Measurements from ENCODE around the gene RCCD1. TPM values are rescaled to one million over a fixed set of nuclear protein-coding genes. Genes with fewer than 3 reads are reported as not detected.

RCCD1 gene
- polyA plus RNA-seq, 1 donor from 2014 or later: 4.5 TPM

DNA sequence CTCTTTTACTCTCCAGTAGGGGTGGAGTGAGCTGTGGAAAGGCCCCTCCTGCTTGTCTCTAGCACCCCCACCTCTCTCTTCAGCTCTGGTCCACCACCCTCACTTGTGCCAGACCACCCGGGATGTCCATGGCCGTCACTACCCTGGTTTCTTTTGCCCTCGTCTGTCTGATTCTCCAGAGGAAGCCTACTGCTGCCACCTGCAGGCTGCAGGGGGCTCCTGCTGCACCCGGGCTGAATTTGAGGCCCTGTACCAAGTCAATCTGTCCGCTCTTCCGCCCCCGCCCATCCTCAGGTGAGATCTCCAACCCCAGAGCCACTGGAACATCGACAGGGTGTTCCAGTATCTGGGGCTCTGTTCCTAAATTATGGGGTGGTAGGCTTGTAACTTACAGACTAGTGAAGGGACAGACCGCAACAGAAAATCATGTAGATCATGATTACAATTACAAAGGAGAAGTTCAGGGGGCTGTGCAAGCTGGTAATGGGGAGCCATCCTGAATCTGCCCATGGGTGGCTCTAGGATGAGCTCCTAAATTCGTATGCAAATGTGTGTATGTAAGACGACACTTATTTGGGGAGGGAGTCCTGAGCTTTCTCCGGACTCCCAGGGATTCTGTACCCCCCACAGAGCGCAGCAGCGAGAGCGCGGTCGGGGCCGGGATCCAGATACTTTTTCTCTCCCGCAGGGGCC lies 20.3 kb upstream of the RCCD1 start:
- Histone ChIP-seq H3F3A (ENCODE audit: insufficient read depth, low read length, poor library complexity, severe bottlenecking) (no peaks in the 10 kb centered on the region), H3K4me3 (ENCODE audit: low read length) (peak overlapping the region; percentile 94), H3K27ac (ENCODE audit: low read length) (peak overlapping the region; percentile 61), H2AFZ (ENCODE audit: low read depth, low read length) (peak overlapping the region; percentile 87), H3K9me3 (ENCODE audit: low read length) (no peaks in the 10 kb centered on the region), H3K9ac (ENCODE audit: low read length) (peak overlapping the region; percentile 85), H3K9me2 (ENCODE audit: insufficient read depth, low read length) (no peaks in the 10 kb centered on the region), H3K36me3 (ENCODE audit: insufficient read depth, low read length) (no peaks in the 10 kb centered on the region), H3K4me2 (ENCODE audit: low read length) (peak overlapping the region; percentile 99), H3K79me2 (replicated peaks; ENCODE audit: insufficient read depth, low read length) (peaks cover 16% of the 10 kb centered on the region), H3K27me3 (ENCODE audit: insufficient read depth, low read depth, low read length) (no peaks in the 10 kb centered on the region), H4K20me1 (ENCODE audit: insufficient read depth) (no peaks in the 10 kb centered on the region)
- TF ChIP-seq POLR2AphosphoS5 (IDR thresholded peaks at IDR 0.05) (no peak), SMC3 (conservative IDR thresholded peaks at IDR 0.05; ENCODE audit: poor library complexity) (peak; percentile 77), RAD21 (conservative IDR thresholded peaks at IDR 0.05) (peak; percentile 77), EP300 (conservative IDR thresholded peaks at IDR 0.05; ENCODE audit: poor library complexity, severe bottlenecking) (no peak), EZH2 (IDR thresholded peaks at IDR 0.05; ENCODE audit: borderline replicate concordance, insufficient read depth, low read length, poor library complexity, severe bottlenecking) (no peak), MXI1 (conservative IDR thresholded peaks at IDR 0.05; ENCODE audit: poor library complexity, severe bottlenecking) (no peak), TAF1 (IDR thresholded peaks at IDR 0.05; ENCODE audit: low read depth) (no peak)
- TF ChIP-seq, protein P1, sequence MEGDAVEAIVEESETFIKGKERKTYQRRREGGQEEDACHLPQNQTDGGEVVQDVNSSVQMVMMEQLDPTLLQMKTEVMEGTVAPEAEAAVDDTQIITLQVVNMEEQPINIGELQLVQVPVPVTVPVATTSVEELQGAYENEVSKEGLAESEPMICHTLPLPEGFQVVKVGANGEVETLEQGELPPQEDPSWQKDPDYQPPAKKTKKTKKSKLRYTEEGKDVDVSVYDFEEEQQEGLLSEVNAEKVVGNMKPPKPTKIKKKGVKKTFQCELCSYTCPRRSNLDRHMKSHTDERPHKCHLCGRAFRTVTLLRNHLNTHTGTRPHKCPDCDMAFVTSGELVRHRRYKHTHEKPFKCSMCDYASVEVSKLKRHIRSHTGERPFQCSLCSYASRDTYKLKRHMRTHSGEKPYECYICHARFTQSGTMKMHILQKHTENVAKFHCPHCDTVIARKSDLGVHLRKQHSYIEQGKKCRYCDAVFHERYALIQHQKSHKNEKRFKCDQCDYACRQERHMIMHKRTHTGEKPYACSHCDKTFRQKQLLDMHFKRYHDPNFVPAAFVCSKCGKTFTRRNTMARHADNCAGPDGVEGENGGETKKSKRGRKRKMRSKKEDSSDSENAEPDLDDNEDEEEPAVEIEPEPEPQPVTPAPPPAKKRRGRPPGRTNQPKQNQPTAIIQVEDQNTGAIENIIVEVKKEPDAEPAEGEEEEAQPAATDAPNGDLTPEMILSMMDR (IDR thresholded peaks at IDR 0.05; ENCODE audit: poor library complexity, severe bottlenecking): peak; percentile 95
- TF ChIP-seq, protein P2, sequence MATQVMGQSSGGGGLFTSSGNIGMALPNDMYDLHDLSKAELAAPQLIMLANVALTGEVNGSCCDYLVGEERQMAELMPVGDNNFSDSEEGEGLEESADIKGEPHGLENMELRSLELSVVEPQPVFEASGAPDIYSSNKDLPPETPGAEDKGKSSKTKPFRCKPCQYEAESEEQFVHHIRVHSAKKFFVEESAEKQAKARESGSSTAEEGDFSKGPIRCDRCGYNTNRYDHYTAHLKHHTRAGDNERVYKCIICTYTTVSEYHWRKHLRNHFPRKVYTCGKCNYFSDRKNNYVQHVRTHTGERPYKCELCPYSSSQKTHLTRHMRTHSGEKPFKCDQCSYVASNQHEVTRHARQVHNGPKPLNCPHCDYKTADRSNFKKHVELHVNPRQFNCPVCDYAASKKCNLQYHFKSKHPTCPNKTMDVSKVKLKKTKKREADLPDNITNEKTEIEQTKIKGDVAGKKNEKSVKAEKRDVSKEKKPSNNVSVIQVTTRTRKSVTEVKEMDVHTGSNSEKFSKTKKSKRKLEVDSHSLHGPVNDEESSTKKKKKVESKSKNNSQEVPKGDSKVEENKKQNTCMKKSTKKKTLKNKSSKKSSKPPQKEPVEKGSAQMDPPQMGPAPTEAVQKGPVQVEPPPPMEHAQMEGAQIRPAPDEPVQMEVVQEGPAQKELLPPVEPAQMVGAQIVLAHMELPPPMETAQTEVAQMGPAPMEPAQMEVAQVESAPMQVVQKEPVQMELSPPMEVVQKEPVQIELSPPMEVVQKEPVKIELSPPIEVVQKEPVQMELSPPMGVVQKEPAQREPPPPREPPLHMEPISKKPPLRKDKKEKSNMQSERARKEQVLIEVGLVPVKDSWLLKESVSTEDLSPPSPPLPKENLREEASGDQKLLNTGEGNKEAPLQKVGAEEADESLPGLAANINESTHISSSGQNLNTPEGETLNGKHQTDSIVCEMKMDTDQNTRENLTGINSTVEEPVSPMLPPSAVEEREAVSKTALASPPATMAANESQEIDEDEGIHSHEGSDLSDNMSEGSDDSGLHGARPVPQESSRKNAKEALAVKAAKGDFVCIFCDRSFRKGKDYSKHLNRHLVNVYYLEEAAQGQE (IDR thresholded peaks at IDR 0.05; ENCODE audit: borderline replicate concordance): no peak

DNA sequence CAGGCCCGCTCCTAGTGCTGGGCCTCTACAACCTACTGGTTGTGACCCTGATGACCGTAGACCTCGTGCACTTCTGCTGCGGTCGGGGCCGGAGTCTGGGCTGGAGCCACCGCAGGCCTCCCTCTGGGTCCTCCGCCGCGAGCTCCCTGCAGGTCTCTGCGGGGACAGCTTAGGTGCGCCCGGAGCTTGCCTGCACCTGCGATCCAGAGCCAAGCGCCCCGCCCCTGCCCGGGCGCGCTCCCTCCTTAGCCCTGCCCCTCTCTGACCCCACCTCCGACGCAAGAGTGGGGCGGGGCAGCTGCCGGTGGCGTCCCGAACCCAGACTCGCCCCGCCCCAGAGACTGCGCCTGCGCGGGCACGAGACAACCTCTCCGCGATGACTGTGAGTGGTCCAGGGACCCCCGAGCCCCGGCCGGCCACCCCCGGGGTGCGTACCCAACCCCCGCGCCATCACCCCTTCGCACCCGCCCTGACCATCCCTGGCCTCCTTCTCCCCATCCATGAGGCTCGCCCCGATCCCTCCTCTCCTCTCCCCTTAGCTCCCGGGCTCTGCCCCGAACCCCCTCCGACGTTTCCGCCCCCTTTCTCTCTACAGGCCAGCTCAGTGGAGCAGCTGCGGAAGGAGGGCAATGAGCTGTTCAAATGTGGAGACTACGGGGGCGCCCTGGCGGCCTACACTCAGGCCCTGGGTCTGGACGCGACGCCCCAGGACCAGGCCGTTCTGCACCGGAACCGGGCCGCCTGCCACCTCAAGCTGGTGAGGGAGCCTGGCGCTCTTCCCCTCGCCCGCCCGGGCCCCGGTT lies 19.5 kb upstream of the RCCD1 start, which contains the start of gene UNC45A:
UNC45A (plus strand) TSS at position 337 of the 803 bp plus-strand sequence; CDS start at position 377, 40 bp downstream.
- H3K9ac ChIP-seq (ENCODE audit: low read length): peak within 1 kb of the TSS; percentile 85
- H3K4me2 ChIP-seq (ENCODE audit: low read length): peak within 1 kb of the TSS; percentile 99
- TF ChIP-seq SMC3 (conservative IDR thresholded peaks at IDR 0.05; ENCODE audit: poor library complexity): no peak
- TF ChIP-seq, protein P2 (IDR thresholded peaks at IDR 0.05; ENCODE audit: borderline replicate concordance): peak; percentile 27
- TF ChIP-seq TAF1 (IDR thresholded peaks at IDR 0.05; ENCODE audit: low read depth): no peak
- no peak for TF ChIP-seq EZH2 (IDR thresholded peaks at IDR 0.05; ENCODE audit: borderline replicate concordance, insufficient read depth, low read length, poor library complexity, severe bottlenecking)
- TF ChIP-seq EP300 (conservative IDR thresholded peaks at IDR 0.05; ENCODE audit: poor library complexity, severe bottlenecking): no peak
- TF ChIP-seq POLR2AphosphoS5 (IDR thresholded peaks at IDR 0.05): peak; percentile 86
- TF ChIP-seq, protein P1 (IDR thresholded peaks at IDR 0.05; ENCODE audit: poor library complexity, severe bottlenecking): no peak
- peak; percentile 59 for TF ChIP-seq MXI1 (conservative IDR thresholded peaks at IDR 0.05; ENCODE audit: poor library complexity, severe bottlenecking)
- no peak for TF ChIP-seq RAD21 (conservative IDR thresholded peaks at IDR 0.05)
- H2AFZ ChIP-seq (ENCODE audit: low read depth, low read length): peak within 1 kb of the TSS; percentile 87
- no peaks in the 10 kb centered on the region for H3K27me3 ChIP-seq (ENCODE audit: insufficient read depth, low read depth, low read length)
- H3K9me2 ChIP-seq (ENCODE audit: insufficient read depth, low read length): no peaks in the 10 kb centered on the region
- H3K27ac ChIP-seq (ENCODE audit: low read length): peak within 1 kb of the TSS; percentile 66
- H3K9me3 ChIP-seq (ENCODE audit: low read length): no peaks in the 10 kb centered on the region
- peak within 1 kb of the TSS; percentile 94 for H3K4me3 ChIP-seq (ENCODE audit: low read length)
- no peaks in the 10 kb centered on the region for H3F3A ChIP-seq (ENCODE audit: insufficient read depth, low read length, poor library complexity, severe bottlenecking)
- no peaks in the 10 kb centered on the region for H4K20me1 ChIP-seq (ENCODE audit: insufficient read depth)
- peaks cover 16% of the 10 kb centered on the region for H3K79me2 ChIP-seq (replicated peaks; ENCODE audit: insufficient read depth, low read length)
- H3K36me3 ChIP-seq (ENCODE audit: insufficient read depth, low read length): no peaks in the 10 kb centered on the region

All from neural cell (in vitro differentiated cells).